ENCODE measurements around the gene MIA3. TPM values are rescaled to one million over a fixed set of nuclear protein-coding genes. Genes with fewer than 3 reads are reported as not detected.

Gene MIA3
- total and polyA plus RNA-seq, 9 of the 15 experiments (the other 6 are each of a cell fraction or from before 2014, with no cell fraction given) = 21.6 to 89.4 (median 40.8) TPM

DNA sequence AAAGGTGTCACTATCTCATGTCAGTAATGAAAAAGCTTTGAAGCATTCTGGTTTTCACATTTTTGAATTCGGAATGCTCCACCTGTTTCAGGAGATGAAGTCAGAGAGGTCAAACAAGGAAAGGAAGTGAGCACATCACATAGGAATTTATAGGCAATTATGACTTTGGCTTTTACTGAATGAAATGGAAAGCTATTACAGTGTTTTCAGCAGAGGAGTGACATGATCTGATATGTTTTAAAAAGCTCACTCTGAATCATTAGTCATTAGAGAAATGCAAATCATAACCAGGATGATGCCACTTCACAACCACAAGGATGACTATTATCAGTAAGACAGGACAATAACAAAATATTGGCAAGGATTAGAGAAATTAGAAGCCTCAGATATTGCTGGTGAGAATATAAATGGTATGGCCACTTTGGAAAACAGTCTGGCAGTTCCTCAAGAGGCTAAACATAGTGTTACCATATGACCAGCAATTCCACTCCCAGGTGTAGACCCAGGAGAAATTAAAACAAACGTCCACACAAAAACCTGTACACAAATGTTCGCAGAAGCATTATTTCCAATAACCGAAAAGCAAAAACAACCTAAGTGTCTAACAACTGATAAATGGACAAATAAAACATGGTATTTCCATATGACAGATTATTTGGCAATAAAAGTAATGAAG, 35.7 kb upstream of the MIA3 start:
- Histone ChIP-seq H3K4me3 (no peak overlapping the region), H3K9me3 (replicated peaks; ENCODE audit: control insufficient read depth, insufficient read depth, low read depth, low read length) (no peaks in the 10 kb centered on the region), H2AFZ (ENCODE audit: low read depth, low read length) (no peak overlapping the region), H3K4me2 (ENCODE audit: insufficient read depth, low read length) (no peak overlapping the region), H3K79me2 (ENCODE audit: control insufficient read depth, insufficient read depth, low read length) (peaks cover 33% of the 10 kb centered on the region), H3K36me3 (ENCODE audit: control insufficient read depth, insufficient read depth, low read length) (peaks cover 80% of the 10 kb centered on the region), H3K27me3 (ENCODE audit: control insufficient read depth in 2 of 2, insufficient read depth in 2 of 2, low read length in 2 of 2) (no peaks in the 10 kb centered on the region), H3K4me1 (replicated peaks in 1 of 2; ENCODE audit: control insufficient read depth in 2 of 2, insufficient read depth in 2 of 2, low read length in 2 of 2) (no peaks in the 10 kb centered on the region), H3K9ac (ENCODE audit: insufficient read depth in 1 of 2, low read depth in 2 of 2, low read length in 2 of 2) (no peak overlapping the region), H3K9me1 (ENCODE audit: control insufficient read depth, insufficient read depth, low read length) (no peaks in the 10 kb centered on the region), H4K20me1 (replicated peaks; ENCODE audit: control insufficient read depth, insufficient read depth, low read length) (no peaks in the 10 kb centered on the region), H3K27ac (ENCODE audit: extremely low read depth, low read depth, low read length) (no peak overlapping the region)
- no peak for TF ChIP-seq ZNF347 (CRISPR knock-in tag; IDR thresholded peaks at IDR 0.05; ENCODE audit: low read depth)
- TF ChIP-seq, protein P1, sequence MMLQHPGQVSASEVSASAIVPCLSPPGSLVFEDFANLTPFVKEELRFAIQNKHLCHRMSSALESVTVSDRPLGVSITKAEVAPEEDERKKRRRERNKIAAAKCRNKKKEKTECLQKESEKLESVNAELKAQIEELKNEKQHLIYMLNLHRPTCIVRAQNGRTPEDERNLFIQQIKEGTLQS (IDR thresholded peaks at IDR 0.05) = peak; percentile 44
- TF ChIP-seq, protein P1 (CRISPR knock-in tag; conservative IDR thresholded peaks at IDR 0.05) = no peak
- 0 out of 2 replicates have a peak, but pooled peaks have one; percentile 19 for TF ChIP-seq FOSL1 (tag; conservative IDR thresholded peaks at IDR 0.05)
- in situ Hi-C loops (cut with MboI) = no loop called here
- CTCF ChIA-PET (ENCODE audit: low intra/inter-chr PET ratio) = no interaction called here
- no peak for DNase-seq (ENCODE audit: extremely low read depth in 1 of 4, low spot score in 3 of 4)
- intact Hi-C loops (cut with micrococcal nuclease) = no loop called here
- no TSS peak for BruUV-seq (replicated peaks)
- POLR2A ChIA-PET = interaction anchor here (0.6 kb wide), 1 partner anchor 343 kb away, joined by 3 read pairs; no protein-coding TSS in a partner anchor
- 83% methylated on average over 4 of the region's 4 CpGs for WGBS (ENCODE audit: insufficient coverage, low coverage, missing lambda C conversion rate)
- FAIRE-seq = no peak
- no peak for ATAC-seq

DNA sequence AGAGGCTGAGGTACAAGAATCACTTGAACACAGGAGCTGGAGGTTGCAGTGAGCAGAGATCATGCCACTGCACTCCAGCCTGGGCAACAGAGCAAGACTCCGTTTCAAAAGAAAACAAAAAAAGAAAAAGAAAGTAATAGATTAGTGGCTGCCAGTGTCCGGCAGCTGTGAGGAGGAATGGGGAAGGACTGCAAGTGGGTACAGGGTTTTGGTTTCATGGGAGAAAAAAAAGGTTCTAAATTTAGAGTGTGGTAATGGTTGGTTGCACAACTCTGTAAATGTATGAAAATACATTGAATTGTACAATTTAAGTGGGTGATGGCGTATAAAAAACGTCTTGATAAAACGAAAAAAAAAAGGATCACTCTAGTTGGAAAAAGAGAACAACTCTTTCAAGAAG, 34.8 kb upstream of the MIA3 start:
- CTCF ChIA-PET (ENCODE audit: low intra/inter-chr PET ratio) = no interaction called here
- no TSS peak for BruUV-seq (replicated peaks)
- no peak overlapping the region for H3K4me2 ChIP-seq (ENCODE audit: insufficient read depth, low read length)

More for the DNA sequence above, 34.8 kb upstream of the MIA3 start:
- in situ Hi-C loops (cut with MboI) (no loop called here), intact Hi-C loops (cut with micrococcal nuclease) (no loop called here)
- POLR2A ChIA-PET = no interaction called here
- Histone ChIP-seq H3K27me3 (ENCODE audit: control insufficient read depth in 2 of 2, insufficient read depth in 2 of 2, low read length in 2 of 2) (no peaks in the 10 kb centered on the region), H3K9me3 (replicated peaks; ENCODE audit: control insufficient read depth, insufficient read depth, low read depth, low read length) (no peaks in the 10 kb centered on the region), H3K9me1 (ENCODE audit: control insufficient read depth, insufficient read depth, low read length) (no peaks in the 10 kb centered on the region), H3K4me1 (replicated peaks in 1 of 2; ENCODE audit: control insufficient read depth in 2 of 2, insufficient read depth in 2 of 2, low read length in 2 of 2) (no peaks in the 10 kb centered on the region), H3K9ac (ENCODE audit: insufficient read depth in 1 of 2, low read depth in 2 of 2, low read length in 2 of 2) (no peak overlapping the region; a peak in 1 of 4 replicates), H3K4me3 (no peak overlapping the region), H4K20me1 (replicated peaks; ENCODE audit: control insufficient read depth, insufficient read depth, low read length) (no peaks in the 10 kb centered on the region), H3K27ac (ENCODE audit: extremely low read depth, low read depth, low read length) (no peak overlapping the region), H3K36me3 (ENCODE audit: control insufficient read depth, insufficient read depth, low read length) (peaks cover 78% of the 10 kb centered on the region), H2AFZ (ENCODE audit: low read depth, low read length) (no peak overlapping the region), H3K79me2 (ENCODE audit: control insufficient read depth, insufficient read depth, low read length) (peaks cover 41% of the 10 kb centered on the region)
- WGBS (ENCODE audit: insufficient coverage, low coverage, missing lambda C conversion rate) = 82% methylated on average over 5 of the region's 5 CpGs
- TF ChIP-seq ZNF143 (CRISPR knock-in tag; IDR thresholded peaks at IDR 0.05) = no peak
- TF ChIP-seq ILK (tag; IDR thresholded peaks at IDR 0.05; ENCODE audit: borderline replicate concordance, low read depth) = no peak
- TF ChIP-seq ZNF354B (CRISPR knock-in tag; IDR thresholded peaks at IDR 0.05) = no peak
- TF ChIP-seq ATF7 (IDR thresholded peaks at IDR 0.05) = no peak
- TF ChIP-seq, protein P2, sequence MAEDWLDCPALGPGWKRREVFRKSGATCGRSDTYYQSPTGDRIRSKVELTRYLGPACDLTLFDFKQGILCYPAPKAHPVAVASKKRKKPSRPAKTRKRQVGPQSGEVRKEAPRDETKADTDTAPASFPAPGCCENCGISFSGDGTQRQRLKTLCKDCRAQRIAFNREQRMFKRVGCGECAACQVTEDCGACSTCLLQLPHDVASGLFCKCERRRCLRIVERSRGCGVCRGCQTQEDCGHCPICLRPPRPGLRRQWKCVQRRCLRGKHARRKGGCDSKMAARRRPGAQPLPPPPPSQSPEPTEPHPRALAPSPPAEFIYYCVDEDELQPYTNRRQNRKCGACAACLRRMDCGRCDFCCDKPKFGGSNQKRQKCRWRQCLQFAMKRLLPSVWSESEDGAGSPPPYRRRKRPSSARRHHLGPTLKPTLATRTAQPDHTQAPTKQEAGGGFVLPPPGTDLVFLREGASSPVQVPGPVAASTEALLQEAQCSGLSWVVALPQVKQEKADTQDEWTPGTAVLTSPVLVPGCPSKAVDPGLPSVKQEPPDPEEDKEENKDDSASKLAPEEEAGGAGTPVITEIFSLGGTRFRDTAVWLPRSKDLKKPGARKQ (CRISPR knock-in tag; IDR thresholded peaks at IDR 0.05) = no peak
- no peak for TF ChIP-seq GTF2E2 (tag; IDR thresholded peaks at IDR 0.05)
- FAIRE-seq (no peak), ATAC-seq (no peak), DNase-seq (ENCODE audit: extremely low read depth in 1 of 4, low spot score in 3 of 4) (no peak)
